Measurements from ENCODE around the gene TULP4. TPM values are rescaled to one million over a fixed set of nuclear protein-coding genes. Genes with fewer than 3 reads are reported as not detected.
"Not testable (repeated sequence)": the region's sequence is repeated elsewhere in the genome, so short reads cannot be mapped to it uniquely, and the experiment has no call there.

The TULP4 gene
- total RNA-seq, 1 experiment from 2014 or later, result 27.8 TPM

DNA sequence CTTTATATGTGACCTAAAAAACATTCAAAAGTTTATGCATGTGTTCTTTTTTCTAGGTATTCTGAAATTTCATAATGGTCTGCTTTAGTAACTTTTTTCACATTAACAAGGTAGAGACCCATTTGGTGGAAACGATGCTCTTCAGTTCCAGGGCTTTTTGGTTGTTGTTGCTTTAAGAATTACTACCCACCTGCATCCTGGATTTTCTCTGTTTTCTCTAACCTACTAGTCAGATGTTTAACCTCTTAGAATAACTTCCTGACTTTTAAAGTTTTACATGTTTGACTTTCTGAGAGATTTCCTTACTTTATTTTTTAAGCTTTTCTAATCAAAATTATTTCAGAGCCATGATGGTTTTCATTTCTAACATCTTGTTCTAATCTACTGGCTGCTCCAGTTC, 14.9 kb downstream of the TULP4 start:
- no peak for DNase-seq (ENCODE audit: low read depth)

DNA sequence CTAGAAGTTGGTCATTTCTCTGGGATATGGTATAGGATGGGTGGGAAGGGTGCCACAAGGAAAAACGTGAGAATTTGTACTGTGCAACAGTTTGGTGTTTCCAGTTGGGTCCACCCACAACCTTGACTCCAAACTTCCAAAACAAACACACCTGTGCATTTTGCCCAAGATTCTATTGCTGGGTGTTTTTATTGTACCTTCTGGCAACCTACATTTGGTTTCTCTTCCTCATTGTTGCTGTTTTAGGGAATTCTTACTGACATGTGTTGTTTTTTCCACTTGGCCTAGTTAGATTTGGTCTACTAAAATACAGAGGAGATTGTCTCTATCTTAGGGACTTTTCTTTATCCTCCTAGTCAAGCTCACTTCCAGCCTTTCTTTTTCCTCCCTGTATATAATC, 16.7 kb downstream of the TULP4 start:
- DNase-seq (ENCODE audit: low read depth), result no peak

- no peak for DNase-seq (ENCODE audit: low read depth)
Observed at GRCh38 chr6:158329531-158329930, 17.3 kb downstream of the TULP4 start.

DNA sequence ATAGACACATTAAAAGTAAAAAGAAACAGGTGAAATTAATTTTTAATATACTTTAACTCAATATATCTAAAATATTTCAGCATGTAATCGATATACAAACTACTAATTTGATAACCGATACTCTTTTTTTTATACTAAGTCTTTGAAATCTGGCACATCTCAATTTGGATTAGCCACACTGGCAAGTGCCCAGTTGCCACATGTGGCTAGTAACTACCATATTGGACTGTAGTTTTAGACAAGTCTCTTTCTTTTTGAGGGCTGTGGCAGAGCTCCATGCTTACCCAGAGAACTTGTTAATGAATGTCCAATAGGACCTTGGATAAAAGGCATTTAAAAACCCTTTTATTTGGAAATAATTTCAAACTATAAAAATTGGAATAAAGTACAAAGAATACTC, 17.8 kb downstream of the TULP4 start:
- no peak for DNase-seq (ENCODE audit: low read depth)

- DNase-seq (ENCODE audit: low read depth), result no peak
Observed at GRCh38 chr6:158332237-158332636, 20.0 kb downstream of the TULP4 start.

GRCh38 chr6:158333094-158333493, 20.8 kb downstream of the TULP4 start:
- DNase-seq (ENCODE audit: low read depth), result no peak

GRCh38 chr6:158334534-158334933, 22.3 kb downstream of the TULP4 start:
- no peak for DNase-seq (ENCODE audit: low read depth)

DNA sequence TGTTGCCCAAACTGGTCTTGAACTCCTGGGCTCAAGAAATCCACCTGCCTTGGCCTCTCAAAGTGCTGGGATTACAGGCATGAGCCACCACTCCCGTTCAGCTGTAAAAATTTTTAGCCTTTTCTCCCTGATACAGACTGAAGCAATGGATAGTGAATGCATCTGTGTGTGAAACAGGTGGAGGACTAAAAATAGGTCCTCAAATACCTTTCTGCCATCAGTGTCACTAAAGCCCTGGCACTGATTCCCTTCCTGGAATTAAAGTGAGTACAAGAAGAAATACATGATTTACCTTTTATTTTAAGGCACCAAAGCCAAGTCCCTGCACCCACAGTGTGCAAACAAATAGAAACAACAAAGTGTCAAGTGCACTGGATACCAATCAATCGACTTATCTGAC, 25.1 kb downstream of the TULP4 start:
- DNase-seq (ENCODE audit: low read depth), result no peak

- DNase-seq (ENCODE audit: low read depth), result no peak
Observed at GRCh38 chr6:158338311-158339112, 26.2 kb downstream of the TULP4 start.

DNA sequence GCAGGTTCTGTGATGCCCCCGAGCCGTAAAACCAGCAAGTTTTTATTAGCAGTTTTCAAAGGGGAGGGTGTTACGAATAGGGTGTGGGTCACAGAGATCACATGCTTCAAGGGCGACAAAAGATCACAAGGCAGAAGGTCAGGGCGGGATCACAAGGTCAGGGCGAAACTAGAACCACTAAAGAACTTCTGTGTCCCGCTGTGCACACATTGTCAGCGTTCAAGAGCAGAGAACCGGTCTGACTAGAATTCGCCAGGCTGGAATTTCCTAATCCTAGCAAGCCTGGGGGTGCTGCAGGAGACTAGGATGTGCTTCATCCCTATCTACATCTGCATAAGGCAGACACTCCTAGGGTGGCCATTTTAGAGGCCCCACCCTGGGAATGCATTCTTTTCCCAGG, 26.9 kb downstream of the TULP4 start:
- not testable (repeated sequence) for DNase-seq (ENCODE audit: low read depth)

- no peak for DNase-seq (ENCODE audit: low read depth)
Observed at GRCh38 chr6:158340252-158340651, 28.0 kb downstream of the TULP4 start.

DNA sequence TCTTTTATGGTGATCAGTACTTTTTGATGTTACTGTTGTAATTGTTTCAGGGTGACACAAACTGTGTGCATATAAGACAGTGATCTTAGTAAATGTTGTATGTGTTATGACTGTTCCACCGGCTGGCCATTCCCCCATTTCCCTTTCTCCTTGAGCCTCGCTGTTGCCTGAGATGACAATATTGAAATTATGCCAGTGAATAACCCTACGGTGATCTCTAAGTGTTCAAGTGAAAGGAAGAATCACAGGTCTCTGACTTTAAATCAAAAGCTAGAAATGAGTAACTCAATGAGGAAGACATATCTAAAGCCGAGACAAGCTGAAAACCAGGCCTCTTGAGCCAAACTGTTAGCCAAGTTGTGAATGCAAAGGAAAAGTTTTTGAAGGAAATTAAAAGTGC, 32.3 kb downstream of the TULP4 start:
- DNase-seq (ENCODE audit: low read depth), result no peak

DNA sequence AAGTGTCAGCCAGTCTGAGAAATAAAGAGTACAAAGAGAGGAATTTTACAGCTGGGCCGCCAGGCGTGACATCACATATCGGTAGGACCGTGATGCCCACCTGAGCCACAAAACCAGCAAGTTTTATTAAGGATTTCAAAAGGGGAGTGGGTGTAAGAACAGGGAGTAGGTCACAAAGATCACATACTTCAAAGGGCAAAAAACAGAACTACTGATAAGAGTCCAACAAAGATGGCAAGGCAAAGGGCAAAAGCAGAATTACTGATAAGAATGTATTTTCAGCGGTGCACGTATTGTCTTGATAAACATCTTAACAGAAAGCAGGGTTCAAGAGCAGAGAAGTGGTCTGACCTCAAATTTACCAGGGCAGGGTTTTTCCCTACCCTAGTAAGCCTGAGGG, 33.2 kb downstream of the TULP4 start:
- DNase-seq (ENCODE audit: low read depth), result not testable (repeated sequence)

- DNase-seq (ENCODE audit: low read depth), result peak; percentile 36
Observed at GRCh38 chr6:158347335-158347734, 35.1 kb downstream of the TULP4 start.

- DNase-seq (ENCODE audit: low read depth), result not testable (repeated sequence)
Observed at GRCh38 chr6:158348737-158349504, 36.7 kb downstream of the TULP4 start.

GRCh38 chr6:158349505-158350275, 37.4 kb downstream of the TULP4 start:
- DNase-seq (ENCODE audit: low read depth), result not testable (repeated sequence)

GRCh38 chr6:158350731-158351130, 38.5 kb downstream of the TULP4 start:
- not testable (repeated sequence) for DNase-seq (ENCODE audit: low read depth)

GRCh38 chr6:158353883-158354877, 41.9 kb downstream of the TULP4 start:
- DNase-seq (ENCODE audit: low read depth), result no peak

- DNase-seq (ENCODE audit: low read depth), result no peak
Observed at GRCh38 chr6:158356586-158357546, 44.6 kb downstream of the TULP4 start.
